MM.1S (cell line): ENCODE results near the gene HDGFL3.

Experiments used
- EZH2 ChIP-seq: fragments of 300-600 bp; sonication (generic); optimal IDR thresholded peaks from 2 replicates; pipeline ENCODE3; 2017; ENCODE audit warnings: low read depth, mild to moderate bottlenecking, antibody characterized with exemption, low read length, mixed read lengths
- EZH2phosphoT487 ChIP-seq: fragments of 300-600 bp; sonication (generic); IDR thresholded peaks from 2 replicates; pipeline ENCODE4 v1.6.1; 2018; ENCODE audit warnings: antibody characterized with exemption, low read length
- TF ChIP-seq, protein P1 (sequence below): fragments of 300-600 bp; sonication (generic); IDR thresholded peaks from 2 replicates; pipeline ENCODE4 v1.5.1; 2016; ENCODE audit warnings: antibody characterized with exemption, low read length, mixed read lengths

DNA sequence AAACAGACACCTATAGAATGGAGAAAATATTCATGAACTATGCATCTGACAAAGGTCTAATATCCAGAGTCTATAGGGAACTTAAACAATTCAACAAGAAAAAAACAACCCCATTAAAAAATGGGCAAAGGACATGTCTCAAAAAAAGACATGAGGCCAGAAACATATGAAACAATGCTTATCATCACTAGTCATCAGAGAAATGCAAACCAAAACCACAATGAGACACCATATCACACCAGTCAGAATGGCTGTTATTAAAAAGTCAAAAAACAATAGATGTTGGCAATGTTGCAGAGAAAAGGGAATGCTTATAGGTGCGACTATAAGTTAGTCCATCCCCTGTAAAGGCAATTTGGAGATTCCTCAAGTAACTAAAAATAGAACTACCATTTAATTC lies 11.4 kb upstream of the HDGFL3 start:
- no peak for TF ChIP-seq EZH2phosphoT487
- TF ChIP-seq, protein P1, sequence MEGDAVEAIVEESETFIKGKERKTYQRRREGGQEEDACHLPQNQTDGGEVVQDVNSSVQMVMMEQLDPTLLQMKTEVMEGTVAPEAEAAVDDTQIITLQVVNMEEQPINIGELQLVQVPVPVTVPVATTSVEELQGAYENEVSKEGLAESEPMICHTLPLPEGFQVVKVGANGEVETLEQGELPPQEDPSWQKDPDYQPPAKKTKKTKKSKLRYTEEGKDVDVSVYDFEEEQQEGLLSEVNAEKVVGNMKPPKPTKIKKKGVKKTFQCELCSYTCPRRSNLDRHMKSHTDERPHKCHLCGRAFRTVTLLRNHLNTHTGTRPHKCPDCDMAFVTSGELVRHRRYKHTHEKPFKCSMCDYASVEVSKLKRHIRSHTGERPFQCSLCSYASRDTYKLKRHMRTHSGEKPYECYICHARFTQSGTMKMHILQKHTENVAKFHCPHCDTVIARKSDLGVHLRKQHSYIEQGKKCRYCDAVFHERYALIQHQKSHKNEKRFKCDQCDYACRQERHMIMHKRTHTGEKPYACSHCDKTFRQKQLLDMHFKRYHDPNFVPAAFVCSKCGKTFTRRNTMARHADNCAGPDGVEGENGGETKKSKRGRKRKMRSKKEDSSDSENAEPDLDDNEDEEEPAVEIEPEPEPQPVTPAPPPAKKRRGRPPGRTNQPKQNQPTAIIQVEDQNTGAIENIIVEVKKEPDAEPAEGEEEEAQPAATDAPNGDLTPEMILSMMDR: no peak
- TF ChIP-seq EZH2: no peak
